H9 (cell line): ENCODE measurements around the gene MTRF1. TPM values are rescaled to one million over a fixed set of nuclear protein-coding genes. Genes with fewer than 3 reads are reported as not detected.

ENCODE experiments used
- DNase-seq: peaks from one replicate; pipeline ENCODE4 v3.0.0-alpha.2; 2017
- H2AFZ ChIP-seq: one replicate; pipeline ENCODE4 v1.6.1; 2013; ENCODE audit warnings: mild to moderate bottlenecking, low read length, control low read depth, moderate library complexity
- H2AK5ac ChIP-seq: 2 replicates; pipeline ENCODE4 v1.6.1; 2013; ENCODE audit warnings: low read length, control low read depth, mixed read lengths; ENCODE audit not compliant: insufficient read length
- H2BK120ac ChIP-seq: one replicate; pipeline ENCODE4 v1.6.1; 2013; ENCODE audit warnings: low read depth, mild to moderate bottlenecking, low read length, control low read depth, inconsistent platforms; ENCODE audit not compliant: poor library complexity, severe bottlenecking
- H2BK12ac ChIP-seq: 2 replicates; pipeline ENCODE4 v1.6.1; 2013; ENCODE audit warnings: low read length, control low read depth, mixed read lengths, low read depth; ENCODE audit not compliant: insufficient read length
- H2BK15ac ChIP-seq: 2 replicates; pipeline ENCODE4 v1.6.1; 2013; ENCODE audit warnings: low read depth, low read length, control low read depth
- H2BK20ac ChIP-seq: one replicate; pipeline ENCODE4 v1.6.1; 2013; ENCODE audit warnings: low read depth, mild to moderate bottlenecking, low read length, control low read depth, inconsistent platforms; ENCODE audit not compliant: poor library complexity, severe bottlenecking
- H2BK5ac ChIP-seq: 2 replicates; pipeline ENCODE4 v1.6.1; 2013; ENCODE audit warnings: low read length, control low read depth, mixed read lengths; ENCODE audit not compliant: insufficient read length
- H3K14ac ChIP-seq: 2 replicates; pipeline ENCODE4 v1.6.1; 2013; ENCODE audit warnings: low read length, control low read depth; ENCODE audit not compliant: insufficient read depth
- H3K18ac ChIP-seq: 2 replicates; pipeline ENCODE4 v1.6.1; 2013; ENCODE audit warnings: low read depth, mild to moderate bottlenecking, mixed read lengths, low read length, control low read depth; ENCODE audit not compliant: insufficient read length
- H3K23ac ChIP-seq: 2 replicates; pipeline ENCODE4 v1.6.1; 2013; ENCODE audit warnings: low read length, control low read depth, mixed read lengths, low read depth; ENCODE audit not compliant: insufficient read length
- H3K23me2 ChIP-seq: 2 replicates; pipeline ENCODE4 v1.6.1; 2013; ENCODE audit warnings: low read depth, mild to moderate bottlenecking, mixed read lengths, low read length, control low read depth; ENCODE audit not compliant: insufficient read length, poor library complexity, severe bottlenecking
- H3K27ac ChIP-seq: 2 replicates; pipeline ENCODE4 v1.5.1; 2013; ENCODE audit warnings: low read length, control low read depth, mixed read lengths, low read depth; ENCODE audit not compliant: insufficient read length
- H3K27me3 ChIP-seq: 2 replicates; pipeline ENCODE4 v1.6.1; 2013; ENCODE audit warnings: low read length, control low read depth, inconsistent platforms; ENCODE audit not compliant: insufficient read depth
- H3K4ac ChIP-seq: 2 replicates; pipeline ENCODE4 v1.6.1; 2013; ENCODE audit warnings: low read depth, mild to moderate bottlenecking, control low read depth, inconsistent platforms, low read length, moderate library complexity
- H3K4me1 ChIP-seq: 2 replicates; pipeline ENCODE4 v1.6.1; 2013; ENCODE audit warnings: low read length, control low read depth, inconsistent platforms; ENCODE audit not compliant: insufficient read depth
- H3K4me2 ChIP-seq: 2 replicates; pipeline ENCODE4 v1.6.1; 2013; ENCODE audit warnings: low read length, control low read depth, mixed read lengths; ENCODE audit not compliant: insufficient read length, insufficient read depth
- H3K56ac ChIP-seq: 2 replicates; pipeline ENCODE4 v1.6.1; 2013; ENCODE audit warnings: low read depth, mild to moderate bottlenecking, mixed read lengths, low read length, control low read depth; ENCODE audit not compliant: insufficient read length
- H3K79me1 ChIP-seq: 2 replicates; pipeline ENCODE4 v1.6.1; 2013; ENCODE audit warnings: low read depth, mild to moderate bottlenecking, moderate library complexity, low read length, control low read depth, inconsistent platforms; ENCODE audit not compliant: insufficient read depth, poor library complexity, severe bottlenecking
- H3K79me2 ChIP-seq: 2 replicates; pipeline ENCODE4 v1.6.1; 2013; ENCODE audit warnings: low read length, control low read depth, inconsistent platforms; ENCODE audit not compliant: insufficient read depth
- H3K9ac ChIP-seq: 2 replicates; pipeline ENCODE4 v1.6.1; 2013; ENCODE audit warnings: low read length, control low read depth, mixed read lengths; ENCODE audit not compliant: insufficient read length; ENCODE audit errors: extremely low read depth
- H3K9me3 ChIP-seq: one replicate; pipeline ENCODE4 v1.6.1; 2013; ENCODE audit warnings: low read depth, low read length, inconsistent platforms; ENCODE audit not compliant: control insufficient read depth
- H3T11ph ChIP-seq: one replicate; pipeline ENCODE4 v1.6.1; 2013; ENCODE audit warnings: mild to moderate bottlenecking, low read length, control low read depth, inconsistent platforms
- H4K20me1 ChIP-seq: one replicate; pipeline ENCODE4 v1.6.1; 2013; ENCODE audit not compliant: control insufficient read depth, insufficient read length, insufficient read depth
- H4K5ac ChIP-seq: 2 replicates; pipeline ENCODE4 v1.6.1; 2013; ENCODE audit warnings: low read depth, mild to moderate bottlenecking, mixed read lengths, low read length, control low read depth; ENCODE audit not compliant: insufficient read length
- H4K8ac ChIP-seq: replicated peaks from 2 replicates; pipeline ENCODE4 v1.6.1; 2013; ENCODE audit warnings: low read length, control low read depth, mixed read lengths, low read depth; ENCODE audit not compliant: insufficient read length
- H4K91ac ChIP-seq: 2 replicates; pipeline ENCODE4 v1.6.1; 2013; ENCODE audit warnings: low read depth, mild to moderate bottlenecking, moderate library complexity, mixed read lengths, low read length, control low read depth; ENCODE audit not compliant: insufficient read length
- H3K27ac Mint-ChIP-seq, 3 experiments: 2 replicates in 2 of 3; 3 replicates in 1 of 3; pipeline ENCODE4 v1.8.0; 2020 to 2021; ENCODE audit warnings: mixed read lengths in 3 of 3, mild to moderate bottlenecking in 1 of 3, moderate library complexity in 1 of 3
- H3K27me3 Mint-ChIP-seq: 2 replicates; pipeline ENCODE4 v1.8.0; 2021; ENCODE audit warnings: low read depth, mild to moderate bottlenecking, moderate library complexity, mixed read lengths
- H3K36me3 Mint-ChIP-seq, 3 experiments: 2 replicates in 2 of 3; 3 replicates in 1 of 3; pipeline ENCODE4 v1.8.0; 2020 to 2021; ENCODE audit warnings: low read depth in 3 of 3, mixed read lengths in 3 of 3; ENCODE audit not compliant: insufficient read depth in 1 of 3
- H3K4me1 Mint-ChIP-seq, 2 experiments: 2 replicates each; pipeline ENCODE4 v1.8.0; 2020; ENCODE audit warnings: mixed read lengths in 2 of 2
- H3K4me3 Mint-ChIP-seq, 2 experiments: 2 replicates in 1 of 2; 3 replicates in 1 of 2; pipeline ENCODE4 v1.8.0; 2020 to 2021; ENCODE audit warnings: mild to moderate bottlenecking in 2 of 2, mixed read lengths in 2 of 2, moderate library complexity in 1 of 2
- H3K9me3 Mint-ChIP-seq, 2 experiments: 2 replicates in 1 of 2; 3 replicates in 1 of 2; pipeline ENCODE4 v1.8.0; 2020; ENCODE audit warnings: mild to moderate bottlenecking in 2 of 2, mixed read lengths in 2 of 2, moderate library complexity in 1 of 2
- CTCF ChIP-seq: fragments of 200-600 bp; sonication (generic); conservative IDR thresholded peaks from 3 replicates; pipeline ENCODE4 v1.8.0; 2021; ENCODE audit warnings: antibody characterized with exemption, mild to moderate bottlenecking
- total RNA-seq: library from RNA; stranded (reverse); gene quantifications from 2 replicates; pipeline ENCODE4 v1.2.1, GENCODE V29; 2021

Gene MTRF1
- total RNA-seq, 1 experiment from 2014 or later = 16.2 TPM

GRCh38 chr13:41276824-41277223, 13.4 kb upstream of the MTRF1 start:
- Histone ChIP-seq H4K91ac (no peak overlapping the region), H3K4me2 (no peak overlapping the region), H2BK120ac (no peak overlapping the region), H4K5ac (no peak overlapping the region), H2BK15ac (no peak overlapping the region), H3K18ac (no peak overlapping the region), H3K56ac (no peak overlapping the region), H3K9ac (no peak overlapping the region), H3K27ac (no peak overlapping the region), H3K27me3 (no peaks in the 10 kb centered on the region), H2AK5ac (no peak overlapping the region), H3K79me1 (no peaks in the 10 kb centered on the region), H3K4ac (no peak overlapping the region), H2BK20ac (no peak overlapping the region), H4K8ac (no peak overlapping the region), H3K14ac (no peak overlapping the region), H3T11ph (no peak overlapping the region), H3K4me1 (peaks cover 5% of the 10 kb centered on the region; the same call in 1 of the 2 replicates), H2BK12ac (no peak overlapping the region), H4K20me1 (no peaks in the 10 kb centered on the region), H2BK5ac (no peak overlapping the region), H3K23ac (no peak overlapping the region), H3K9me3 (no peaks in the 10 kb centered on the region), H3K79me2 (no peaks in the 10 kb centered on the region), H3K23me2 (no peaks in the 10 kb centered on the region), H2AFZ (no peak overlapping the region)
- no peak for DNase-seq
- Mint-ChIP-seq H3K36me3 (peaks cover 0 to 6% (median 0%) of the 10 kb centered on the region in 3 experiments; a peak in 3 of 7 replicates), H3K27ac (no peak overlapping the region; a peak in 1 of 7 replicates), H3K27me3 (no peaks in the 10 kb centered on the region; the same call in 1 of the 2 replicates), H3K4me1 (peaks cover 22 to 32% of the 10 kb centered on the region in 2 experiments), H3K4me3 (peak overlapping the region in 1 of 2 experiments; percentile 10; a peak in 1 of 5 replicates), H3K9me3 (peaks cover 3 to 10% of the 10 kb centered on the region in 2 experiments; a peak in 3 of 5 replicates)
- TF ChIP-seq CTCF = no peak
